Activated CD4-positive, alpha-beta T cell treated with anti-CD3 and anti-CD28 coated beads for 24 hours (primary cell): ENCODE measurements around the gene MEF2B.
"Not testable (repeated sequence)": the region's sequence is repeated elsewhere in the genome, so short reads cannot be mapped to it uniquely, and the experiment has no call there.

Source experiments
- DNase-seq, 2 donors: peaks; one replicate each; pipeline ENCODE4 v3.0.0-alpha.2; 2020; ENCODE audit warnings: low read depth in 2 of 2

The MEF2B gene

GRCh38 chr19:19126102-19126501 lies 44.0 kb downstream of the MEF2B start:
- no peak for DNase-seq

GRCh38 chr19:19123386-19123785 lies 46.7 kb downstream of the MEF2B start:
- DNase-seq, result no peak

- DNase-seq, result no peak
Measured at GRCh38 chr19:19122902-19123301, 47.2 kb downstream of the MEF2B start.

- DNase-seq, result no peak
Measured at GRCh38 chr19:19121371-19121770, 48.7 kb downstream of the MEF2B start.

GRCh38 chr19:19120308-19121231 lies 49.5 kb downstream of the MEF2B start:
- DNase-seq, result no peak

GRCh38 chr19:19119325-19120237 lies 50.5 kb downstream of the MEF2B start:
- no peak for DNase-seq

- peak; percentile 16 to 36 for DNase-seq
Measured at GRCh38 chr19:19115954-19116353, 54.1 kb downstream of the MEF2B start.

- no peak for DNase-seq
Measured at GRCh38 chr19:19113040-19113626, 56.9 kb downstream of the MEF2B start.

GRCh38 chr19:19111967-19112580 lies 58.0 kb downstream of the MEF2B start:
- DNase-seq, result no peak

GRCh38 chr19:19111136-19111835 lies 58.8 kb downstream of the MEF2B start:
- DNase-seq, result no peak

- DNase-seq, result no peak
Measured at GRCh38 chr19:19110410-19111135, 59.5 kb downstream of the MEF2B start.

- DNase-seq, result no peak
Measured at GRCh38 chr19:19109601-19110000, 60.5 kb downstream of the MEF2B start.

GRCh38 chr19:19107654-19108053 lies 62.4 kb downstream of the MEF2B start:
- no peak for DNase-seq

GRCh38 chr19:19106938-19107337 lies 63.1 kb downstream of the MEF2B start:
- not testable (repeated sequence) for DNase-seq

- DNase-seq, result no peak
Measured at GRCh38 chr19:19106056-19106551, 64.0 kb downstream of the MEF2B start.

GRCh38 chr19:19105365-19106055 lies 64.6 kb downstream of the MEF2B start:
- DNase-seq, result no peak

GRCh38 chr19:19103167-19103566 lies 66.9 kb downstream of the MEF2B start:
- no peak for DNase-seq

- not testable (repeated sequence) for DNase-seq
Measured at GRCh38 chr19:19102566-19102965, 67.5 kb downstream of the MEF2B start.

GRCh38 chr19:19101540-19101939 lies 68.5 kb downstream of the MEF2B start:
- DNase-seq, result no peak
